Nephron (organoid): ENCODE results near the gene TRIO.

Experiments used
- H3K27ac Mint-ChIP-seq, 3 experiments: 2 replicates each; pipeline ENCODE4 v1.8.0; 2020; ENCODE audit warnings: mixed read lengths in 3 of 3, mild to moderate bottlenecking in 2 of 3, moderate library complexity in 1 of 3
- H3K27me3 Mint-ChIP-seq: 2 replicates; pipeline ENCODE4 v1.8.0; 2021; ENCODE audit warnings: low read depth, mild to moderate bottlenecking, moderate library complexity, mixed read lengths
- H3K36me3 Mint-ChIP-seq: 2 replicates; pipeline ENCODE4 v1.8.0; 2020; ENCODE audit warnings: low read depth, mixed read lengths
- H3K4me1 Mint-ChIP-seq: 2 replicates; pipeline ENCODE4 v1.8.0; 2020; ENCODE audit warnings: mixed read lengths
- H3K4me3 Mint-ChIP-seq, 3 experiments: 2 replicates each; pipeline ENCODE4 v1.8.0; 2020; ENCODE audit warnings: mild to moderate bottlenecking in 3 of 3, mixed read lengths in 3 of 3, moderate library complexity in 2 of 3
- H3K9me3 Mint-ChIP-seq: 2 replicates; pipeline ENCODE4 v1.8.0; 2020; ENCODE audit warnings: mixed read lengths
- TF ChIP-seq, protein P1 (sequence below), 3 experiments: fragments of 200-600 bp; sonication (generic); IDR thresholded peaks; one replicate each; pipeline ENCODE4 v1.5.0; 2021; ENCODE audit warnings: antibody characterized with exemption in 3 of 3; ENCODE audit not compliant: unreplicated experiment in 3 of 3

Gene TRIO

GRCh38 chr5:14145435-14146334 is 2.5 kb downstream of the TRIO start:
- H3K27me3 Mint-ChIP-seq, result peaks cover 4% of the 10 kb centered on the region
- H3K4me3 Mint-ChIP-seq, result peak overlapping the region; percentile 89 to 95 (median 93)
- no peaks in the 10 kb centered on the region for H3K36me3 Mint-ChIP-seq
- H3K27ac Mint-ChIP-seq, result peak overlapping the region; percentile 78 to 95 (median 92)
- TF ChIP-seq, protein P1, sequence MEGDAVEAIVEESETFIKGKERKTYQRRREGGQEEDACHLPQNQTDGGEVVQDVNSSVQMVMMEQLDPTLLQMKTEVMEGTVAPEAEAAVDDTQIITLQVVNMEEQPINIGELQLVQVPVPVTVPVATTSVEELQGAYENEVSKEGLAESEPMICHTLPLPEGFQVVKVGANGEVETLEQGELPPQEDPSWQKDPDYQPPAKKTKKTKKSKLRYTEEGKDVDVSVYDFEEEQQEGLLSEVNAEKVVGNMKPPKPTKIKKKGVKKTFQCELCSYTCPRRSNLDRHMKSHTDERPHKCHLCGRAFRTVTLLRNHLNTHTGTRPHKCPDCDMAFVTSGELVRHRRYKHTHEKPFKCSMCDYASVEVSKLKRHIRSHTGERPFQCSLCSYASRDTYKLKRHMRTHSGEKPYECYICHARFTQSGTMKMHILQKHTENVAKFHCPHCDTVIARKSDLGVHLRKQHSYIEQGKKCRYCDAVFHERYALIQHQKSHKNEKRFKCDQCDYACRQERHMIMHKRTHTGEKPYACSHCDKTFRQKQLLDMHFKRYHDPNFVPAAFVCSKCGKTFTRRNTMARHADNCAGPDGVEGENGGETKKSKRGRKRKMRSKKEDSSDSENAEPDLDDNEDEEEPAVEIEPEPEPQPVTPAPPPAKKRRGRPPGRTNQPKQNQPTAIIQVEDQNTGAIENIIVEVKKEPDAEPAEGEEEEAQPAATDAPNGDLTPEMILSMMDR (IDR thresholded peaks at IDR 0.05; ENCODE audit: unreplicated experiment in 3 of 3), result no peak
- H3K4me1 Mint-ChIP-seq, result peaks cover 69% of the 10 kb centered on the region
- H3K9me3 Mint-ChIP-seq, result peaks cover 2% of the 10 kb centered on the region

GRCh38 chr5:14146725-14147124 is 3.6 kb downstream of the TRIO start:
- H3K9me3 Mint-ChIP-seq, result peaks cover 2% of the 10 kb centered on the region
- TF ChIP-seq, protein P1 (IDR thresholded peaks at IDR 0.05; ENCODE audit: unreplicated experiment in 3 of 3), result no peak
- peaks cover 66% of the 10 kb centered on the region for H3K4me1 Mint-ChIP-seq
- H3K27ac Mint-ChIP-seq, result peak overlapping the region in 1 of 3 experiments; percentile 95
- peak overlapping the region; percentile 18 to 95 (median 93) for H3K4me3 Mint-ChIP-seq
- no peaks in the 10 kb centered on the region for H3K36me3 Mint-ChIP-seq
- no peaks in the 10 kb centered on the region for H3K27me3 Mint-ChIP-seq

GRCh38 chr5:14147210-14147609 is 4.1 kb downstream of the TRIO start:
- no peaks in the 10 kb centered on the region for H3K27me3 Mint-ChIP-seq

DNA sequence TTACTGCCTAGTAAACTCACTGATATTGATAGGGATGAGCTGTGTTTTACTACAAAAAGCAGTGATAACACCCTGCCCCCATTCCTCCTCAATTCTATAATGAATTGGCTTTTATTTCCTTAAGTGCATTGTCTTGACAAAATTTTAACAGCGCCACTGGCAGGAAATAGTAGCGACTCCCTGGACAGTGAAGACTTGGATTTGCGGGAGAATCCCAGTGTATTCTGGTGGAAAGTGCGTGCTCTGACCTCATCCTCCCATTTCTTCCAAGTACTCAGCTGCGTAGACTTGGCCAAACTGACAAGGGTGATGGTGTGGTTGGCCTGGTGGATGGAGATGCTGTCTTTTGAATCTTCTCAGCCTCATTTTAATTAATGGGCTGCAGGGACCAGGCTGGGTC is 5.3 kb downstream of the TRIO start:
- TF ChIP-seq, protein P1 (IDR thresholded peaks at IDR 0.05; ENCODE audit: unreplicated experiment in 3 of 3), result no peak
- Mint-ChIP-seq H3K27ac (peak overlapping the region in 1 of 3 experiments; percentile 70), H3K27me3 (no peaks in the 10 kb centered on the region), H3K4me3 (peak overlapping the region in 1 of 3 experiments; percentile 13), H3K4me1 (peaks cover 57% of the 10 kb centered on the region), H3K9me3 (peaks cover 2% of the 10 kb centered on the region), H3K36me3 (no peaks in the 10 kb centered on the region)

More at GRCh38 chr5:14147210-14147609, 4.1 kb downstream of the TRIO start:
- Mint-ChIP-seq H3K4me1 (peaks cover 61% of the 10 kb centered on the region), H3K36me3 (no peaks in the 10 kb centered on the region), H3K4me3 (peak overlapping the region; percentile 19 to 95 (median 93)), H3K9me3 (peaks cover 2% of the 10 kb centered on the region), H3K27ac (no peak overlapping the region)
- TF ChIP-seq, protein P1 (IDR thresholded peaks at IDR 0.05; ENCODE audit: unreplicated experiment in 3 of 3), result no peak

- Mint-ChIP-seq H3K4me3 (peak overlapping the region; percentile 13 to 51 (median 47)), H3K9me3 (peaks cover 2% of the 10 kb centered on the region), H3K36me3 (no peaks in the 10 kb centered on the region), H3K27me3 (no peaks in the 10 kb centered on the region), H3K27ac (peak overlapping the region; percentile 8 to 70 (median 56)), H3K4me1 (peaks cover 57% of the 10 kb centered on the region)
- TF ChIP-seq, protein P1 (IDR thresholded peaks at IDR 0.05; ENCODE audit: unreplicated experiment in 3 of 3), result no peak
These were observed 5.9 kb downstream of the TRIO start for GRCh38 chr5:14148890-14149671.
